Fibroblast of villous mesenchyme (primary cell): ENCODE data around the gene PCARE. TPM values are rescaled to one million over a fixed set of nuclear protein-coding genes. Genes with fewer than 3 reads are reported as not detected.

ENCODE experiments used
- DNase-seq: peaks from one replicate; pipeline ENCODE4 v3.0.0-alpha.2; 2010; ENCODE audit warnings: low read depth
- H3K4me3 ChIP-seq: 2 replicates; pipeline ENCODE4 v1.5.1; 2011; ENCODE audit warnings: low read depth, mild to moderate bottlenecking, low read length
- CTCF ChIP-seq: IDR thresholded peaks from 2 replicates; pipeline ENCODE4 v1.5.1; 2012; ENCODE audit warnings: low read depth, mild to moderate bottlenecking, low read length; ENCODE audit not compliant: insufficient read depth
- total RNA-seq: library from RNA; depleted of rRNA; stranded (reverse); fragments of >200 nt; gene quantifications from 2 replicates; pipeline ENCODE4 v1.2.3, GENCODE V29; 2012

PCARE gene
- total RNA-seq, 1 donor, result not detected

GRCh38 chr2:29053223-29053622 is 21.1 kb downstream of the PCARE start:
- DNase-seq, result no peak
- no peak overlapping the region for H3K4me3 ChIP-seq
- no peak for TF ChIP-seq CTCF

- H3K4me3 ChIP-seq, result no peak overlapping the region
- no peak for DNase-seq
- no peak for TF ChIP-seq CTCF
These were observed 21.5 kb downstream of the PCARE start for GRCh38 chr2:29052807-29053206.

- no peak overlapping the region for H3K4me3 ChIP-seq
- no peak for TF ChIP-seq CTCF
- DNase-seq, result no peak
These were observed 22.6 kb downstream of the PCARE start for GRCh38 chr2:29051730-29052129.

DNA sequence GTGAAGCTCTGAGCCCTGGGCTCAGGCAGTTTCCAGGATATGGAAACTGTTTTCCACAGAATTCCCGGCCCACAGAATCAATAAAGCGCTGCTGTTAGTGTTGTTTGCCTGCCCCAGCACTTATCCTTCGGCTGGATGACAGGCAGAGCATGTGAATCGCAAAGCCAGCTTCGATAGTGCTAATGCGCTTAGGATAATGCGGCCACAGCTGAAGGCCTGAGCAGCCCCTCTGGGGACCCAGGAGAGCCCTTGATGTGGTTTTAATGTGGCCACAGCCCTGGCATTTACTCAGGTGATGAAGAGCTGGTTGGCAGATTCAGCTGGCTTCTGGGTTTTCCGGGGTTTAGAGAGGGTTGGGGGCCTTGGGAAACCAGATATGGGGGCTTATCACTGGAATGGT is 23.7 kb downstream of the PCARE start:
- H3K4me3 ChIP-seq, result no peak overlapping the region
- TF ChIP-seq CTCF, result no peak
- DNase-seq, result no peak

DNA sequence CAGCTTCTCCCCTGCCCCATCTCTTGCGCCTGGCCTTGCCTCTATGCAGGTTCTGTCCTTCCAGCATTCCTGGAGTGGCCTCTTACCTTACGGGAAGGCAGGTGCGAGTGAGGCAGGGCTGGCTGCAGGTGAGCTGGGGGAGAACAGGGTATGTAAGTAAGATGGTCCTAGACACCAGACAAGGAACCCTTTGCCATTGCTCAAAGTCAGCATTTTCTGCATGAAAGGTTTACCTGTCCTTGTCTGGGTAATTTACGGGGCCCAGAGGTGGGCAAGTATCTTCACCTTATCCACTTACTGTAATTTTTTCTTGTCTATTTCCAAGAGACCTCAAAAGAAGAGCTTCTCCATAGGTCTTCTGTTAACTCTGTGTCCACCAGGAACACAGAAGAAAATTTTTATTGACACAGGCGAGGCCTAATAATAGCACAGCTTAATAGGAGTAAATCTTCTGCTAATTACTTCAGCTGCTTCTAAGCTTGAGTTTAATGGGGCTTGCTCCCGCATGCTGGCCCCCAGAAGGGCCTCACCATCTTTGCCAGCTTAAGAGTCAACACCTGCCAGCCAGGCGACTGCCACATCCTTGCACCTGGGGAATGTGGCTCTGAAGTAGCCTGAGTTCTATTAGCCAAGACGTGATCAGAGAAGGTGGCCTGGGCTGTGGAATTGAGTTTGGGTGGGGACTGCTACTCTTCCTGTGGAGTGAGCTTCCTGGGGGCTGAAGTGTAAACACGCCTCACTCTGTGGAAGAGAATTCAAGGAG is 27.1 kb downstream of the PCARE start:
- no peak overlapping the region for H3K4me3 ChIP-seq
- DNase-seq, result no peak
- TF ChIP-seq CTCF, result no peak

DNA sequence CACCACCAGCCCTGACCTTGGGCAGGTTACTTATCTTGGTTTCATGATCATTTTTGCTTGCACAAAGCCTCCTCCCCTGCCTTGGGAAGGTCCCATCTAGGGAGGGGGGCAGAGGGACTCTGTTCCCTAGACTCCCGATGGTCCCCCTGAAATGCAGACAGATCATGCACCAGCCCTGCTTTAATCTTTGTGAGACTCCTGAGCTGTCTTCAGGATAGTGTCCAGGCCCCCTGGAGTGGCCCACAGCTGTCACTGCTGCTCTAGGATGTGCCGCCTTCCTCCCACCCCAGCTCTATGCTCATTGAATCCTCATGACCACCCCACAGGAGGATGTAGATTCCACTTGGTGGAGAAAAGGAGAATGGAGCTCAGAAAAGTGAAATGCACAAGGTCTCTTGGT is 28.0 kb downstream of the PCARE start:
- no peak for TF ChIP-seq CTCF
- DNase-seq, result no peak
- no peak overlapping the region for H3K4me3 ChIP-seq

DNA sequence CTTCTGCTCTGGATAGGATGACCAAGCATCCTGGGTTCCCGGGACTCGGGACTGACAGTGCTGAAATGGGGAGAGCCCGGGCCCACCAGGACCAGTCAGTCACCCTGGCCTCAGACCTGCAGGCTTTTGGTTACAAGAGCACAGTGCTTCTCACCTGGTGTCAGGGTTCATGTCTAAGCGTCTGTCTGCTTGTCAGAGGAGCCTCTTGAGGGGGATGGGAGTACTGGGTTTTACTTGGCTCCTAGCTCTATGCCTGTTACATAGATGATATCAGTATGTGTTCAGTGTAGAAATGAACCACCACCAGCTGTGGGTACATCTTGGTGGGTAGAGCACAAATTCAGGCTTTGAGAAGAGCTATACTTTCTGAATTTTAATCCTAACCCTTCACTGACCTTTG is 29.9 kb downstream of the PCARE start:
- H3K4me3 ChIP-seq, result no peak overlapping the region
- no peak for TF ChIP-seq CTCF
- no peak for DNase-seq
